ENCODE measurements around the gene CERS6. TPM values are rescaled to one million over a fixed set of nuclear protein-coding genes. Genes with fewer than 3 reads are reported as not detected.

The CERS6 gene
- total RNA-seq, 1 experiment from 2014 or later, result 8.3 TPM

GRCh38 chr2:168439536-168439935 lies 16.5 kb upstream of the CERS6 start:
- Histone ChIP-seq H3K4me1 (replicated peaks; ENCODE audit: insufficient read depth) (no peaks in the 10 kb centered on the region), H4K20me1 (ENCODE audit: insufficient read depth) (no peaks in the 10 kb centered on the region), H3K9me3 (ENCODE audit: insufficient read depth, low read depth) (no peaks in the 10 kb centered on the region), H2AFZ (no peak overlapping the region), H3K36me3 (ENCODE audit: low read depth) (no peaks in the 10 kb centered on the region), H3K79me2 (ENCODE audit: low read depth) (no peaks in the 10 kb centered on the region), H3K4me2 (no peak overlapping the region), H3K27me3 (ENCODE audit: insufficient read depth, low read depth) (no peaks in the 10 kb centered on the region), H3K9me2 (ENCODE audit: insufficient read depth) (no peaks in the 10 kb centered on the region), H3F3A (ENCODE audit: insufficient read depth, low read depth) (no peaks in the 10 kb centered on the region), H3K27ac (no peak overlapping the region), H3K4me3 (no peak overlapping the region)
- ChIA-PET CTCF (no interaction called here), POLR2A (ENCODE audit: unreplicated experiment) (no interaction called here)
- BruUV-seq (replicated peaks), result no TSS peak
- intact Hi-C loops (cut with micrococcal nuclease; ENCODE audit: unreplicated experiment), result no loop called here
- TF ChIP-seq EZH2 (IDR thresholded peaks at IDR 0.05; ENCODE audit: low read depth) (no peak), CTCF (conservative IDR thresholded peaks at IDR 0.05) (no peak)
- DNase-seq, result no peak

- no peak for DNase-seq
- Histone ChIP-seq H3K4me1 (replicated peaks; ENCODE audit: insufficient read depth) (no peaks in the 10 kb centered on the region), H3F3A (ENCODE audit: insufficient read depth, low read depth) (no peaks in the 10 kb centered on the region), H3K9me3 (ENCODE audit: insufficient read depth, low read depth) (no peaks in the 10 kb centered on the region), H3K79me2 (ENCODE audit: low read depth) (no peaks in the 10 kb centered on the region), H3K4me2 (no peak overlapping the region), H4K20me1 (ENCODE audit: insufficient read depth) (no peaks in the 10 kb centered on the region), H3K27me3 (ENCODE audit: insufficient read depth, low read depth) (no peaks in the 10 kb centered on the region), H3K36me3 (ENCODE audit: low read depth) (no peaks in the 10 kb centered on the region), H3K4me3 (no peak overlapping the region), H3K27ac (no peak overlapping the region), H2AFZ (no peak overlapping the region), H3K9me2 (ENCODE audit: insufficient read depth) (no peaks in the 10 kb centered on the region)
- intact Hi-C loops (cut with micrococcal nuclease; ENCODE audit: unreplicated experiment), result no loop called here
- ChIA-PET POLR2A (ENCODE audit: unreplicated experiment) (no interaction called here), CTCF (no interaction called here)
- TF ChIP-seq CTCF (conservative IDR thresholded peaks at IDR 0.05) (no peak), EZH2 (IDR thresholded peaks at IDR 0.05; ENCODE audit: low read depth) (no peak)
- no TSS peak for BruUV-seq (replicated peaks)
These were observed 14.7 kb upstream of the CERS6 start for GRCh38 chr2:168441214-168441872.

- TF ChIP-seq EZH2 (IDR thresholded peaks at IDR 0.05; ENCODE audit: low read depth) (no peak), CTCF (conservative IDR thresholded peaks at IDR 0.05) (no peak)
- no peaks in the 10 kb centered on the region for H3K4me1 ChIP-seq (replicated peaks; ENCODE audit: insufficient read depth)
- H3K36me3 ChIP-seq (ENCODE audit: low read depth), result no peaks in the 10 kb centered on the region
- no peaks in the 10 kb centered on the region for H3K27me3 ChIP-seq (ENCODE audit: insufficient read depth, low read depth)
- CTCF ChIA-PET, result no interaction called here
- H3K79me2 ChIP-seq (ENCODE audit: low read depth), result no peaks in the 10 kb centered on the region
- no peaks in the 10 kb centered on the region for H3K9me2 ChIP-seq (ENCODE audit: insufficient read depth)
- POLR2A ChIA-PET (ENCODE audit: unreplicated experiment), result no interaction called here
- no TSS peak for BruUV-seq (replicated peaks)
- H4K20me1 ChIP-seq (ENCODE audit: insufficient read depth), result no peaks in the 10 kb centered on the region
- intact Hi-C loops (cut with micrococcal nuclease; ENCODE audit: unreplicated experiment), result no loop called here
- no peaks in the 10 kb centered on the region for H3F3A ChIP-seq (ENCODE audit: insufficient read depth, low read depth)
- H3K4me3 ChIP-seq, result no peak overlapping the region
- H3K4me2 ChIP-seq, result no peak overlapping the region
- no peaks in the 10 kb centered on the region for H3K9me3 ChIP-seq (ENCODE audit: insufficient read depth, low read depth)
- no peak for DNase-seq
- no peak overlapping the region for H3K27ac ChIP-seq
- H2AFZ ChIP-seq, result no peak overlapping the region
These were observed 12.3 kb upstream of the CERS6 start for GRCh38 chr2:168443818-168444217.
